Upper lobe of left lung (tissue), 4 donors: ENCODE measurements around the gene SATL1.
"Not testable (repeated sequence)": the region's sequence is repeated elsewhere in the genome, so short reads cannot be mapped to it uniquely, and the experiment has no call there.

Experiments
- CTCF ChIP-seq, 6 experiments: fragments of 450-650 bp in 4 of 6; fragments of 200-600 bp in 2 of 6; sonication (generic) in 2 of 6; IDR thresholded peaks; one replicate each; pipeline ENCODE4 v1.5.1; 2016 to 2019; ENCODE audit warnings: antibody characterized with exemption in 6 of 6
- EP300 ChIP-seq, 4 donors: sonication (generic); formaldehyde crosslinking; IDR thresholded peaks; one replicate each; pipeline ENCODE4 v1.5.1; 2017; ENCODE audit warnings: antibody characterized with exemption in 4 of 4, control low read depth in 2 of 4
- POLR2A ChIP-seq, 4 donors: fragments of 450-650 bp; IDR thresholded peaks; one replicate each; pipeline ENCODE4 v1.5.1; 2016 to 2017; ENCODE audit warnings: antibody characterized with exemption in 4 of 4, mild to moderate bottlenecking in 2 of 4

DNA sequence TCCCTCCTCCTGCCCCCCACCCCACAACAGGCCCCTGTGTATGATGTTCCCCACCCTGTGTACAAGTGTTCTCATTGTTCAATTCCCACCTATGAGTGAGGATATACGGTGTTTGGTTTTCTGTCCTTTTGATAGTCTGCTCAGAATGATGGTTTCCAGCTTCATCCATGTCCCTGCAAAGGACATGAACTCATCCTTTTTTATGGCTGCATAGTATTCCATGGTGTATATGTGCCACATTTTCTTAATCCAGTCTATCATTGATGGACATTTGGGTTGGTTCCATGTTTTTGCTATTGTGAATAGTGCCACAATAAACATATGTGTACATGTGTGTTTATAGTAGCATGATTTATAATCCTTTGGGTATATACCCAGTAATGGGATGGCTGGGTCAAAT, 166.3 kb downstream of the SATL1 start:
- TF ChIP-seq CTCF, POLR2A, EP300 (IDR thresholded peaks at IDR 0.05): not testable (repeated sequence)
